CD14-positive monocyte (primary cell): ENCODE data around the gene CNTNAP2. TPM values are rescaled to one million over a fixed set of nuclear protein-coding genes. Genes with fewer than 3 reads are reported as not detected.

Experiments
- DNase-seq, 3 donors: peaks; one replicate each; pipeline ENCODE4 v3.0.0-alpha.2; 2011 to 2022
- H2AFZ ChIP-seq: 2 replicates; pipeline ENCODE4 v1.6.0; 2012; ENCODE audit warnings: mild to moderate bottlenecking, low read depth, low read length, inconsistent platforms; ENCODE audit not compliant: insufficient read depth, poor library complexity, severe bottlenecking
- H3K27ac ChIP-seq, 2 donors: 1 replicate in 1 of 2; 2 replicates in 1 of 2; pipeline ENCODE4 v1.5.1; 2012 to 2013; ENCODE audit warnings: low read length in 2 of 2, control low read depth in 1 of 2, inconsistent platforms in 1 of 2, low read depth in 1 of 2, mild to moderate bottlenecking in 1 of 2
- H3K27me3 ChIP-seq, 2 donors: one replicate each; pipeline versions ENCODE4 v1.6.0 to v1.6.1; 2011 to 2013; ENCODE audit warnings: low read length in 2 of 2; ENCODE audit not compliant: control insufficient read depth in 2 of 2, insufficient read depth in 2 of 2
- H3K36me3 ChIP-seq, 2 donors: replicated peaks in 1 of 2; 1 replicate in 1 of 2; 2 replicates in 1 of 2; pipeline versions ENCODE4 v1.5.1 to v1.6.1; 2012 to 2013; ENCODE audit warnings: low read length in 2 of 2, control low read depth in 1 of 2, inconsistent platforms in 1 of 2, mild to moderate bottlenecking in 1 of 2; ENCODE audit not compliant: insufficient read depth in 2 of 2, control insufficient read depth in 1 of 2
- H3K4me1 ChIP-seq, 2 donors: 1 replicate in 1 of 2; 2 replicates in 1 of 2; pipeline versions ENCODE4 v1.5.1 to v1.6.1; 2012 to 2013; ENCODE audit warnings: low read length in 2 of 2, control low read depth in 1 of 2, inconsistent platforms in 1 of 2, mild to moderate bottlenecking in 1 of 2, moderate library complexity in 1 of 2; ENCODE audit not compliant: insufficient read depth in 2 of 2, control insufficient read depth in 1 of 2
- H3K4me2 ChIP-seq: replicated peaks from 2 replicates; pipeline ENCODE3; 2012; ENCODE audit warnings: low read length, moderate library complexity, mild to moderate bottlenecking; ENCODE audit not compliant: poor library complexity, severe bottlenecking; ENCODE audit errors: extremely low read depth
- H3K4me3 ChIP-seq, 3 experiments: fragments of 200-600 bp in 1 of 3; sonication (generic) in 1 of 3; replicated peaks in 1 of 3; 1 replicate in 2 of 3; 2 replicates in 1 of 3; pipeline ENCODE4 v1.5.1; 2011 to 2013; ENCODE audit warnings: low read length in 3 of 3, mild to moderate bottlenecking in 3 of 3, control low read depth in 2 of 3, low read depth in 2 of 3, inconsistent platforms in 1 of 3, moderate library complexity in 1 of 3
- H3K79me2 ChIP-seq: 2 replicates; pipeline ENCODE4 v1.6.0; 2012; ENCODE audit warnings: mild to moderate bottlenecking, control low read depth, inconsistent platforms, low read length, moderate library complexity; ENCODE audit not compliant: insufficient read depth
- H3K9ac ChIP-seq: 2 replicates; pipeline ENCODE4 v1.6.0; 2017; ENCODE audit warnings: low read length, mild to moderate bottlenecking; ENCODE audit not compliant: insufficient read depth, poor library complexity, severe bottlenecking
- H3K9me3 ChIP-seq, 2 donors: replicated peaks in 1 of 2; 1 replicate in 1 of 2; 2 replicates in 1 of 2; pipeline versions ENCODE4 v1.5.1 to v1.6.1; 2012 to 2013; ENCODE audit warnings: low read length in 2 of 2, control low read depth in 1 of 2; ENCODE audit not compliant: control insufficient read depth in 1 of 2, insufficient read depth in 1 of 2
- H4K20me1 ChIP-seq: 2 replicates; pipeline ENCODE4 v1.6.0; 2012; ENCODE audit warnings: mild to moderate bottlenecking, low read length, control low read depth, moderate library complexity; ENCODE audit not compliant: insufficient read depth
- H3K27ac Mint-ChIP-seq, 7 donors: one replicate each; pipeline ENCODE4 v1.8.0; 2020; ENCODE audit warnings: mild to moderate bottlenecking in 7 of 7, mixed read lengths in 7 of 7, moderate library complexity in 6 of 7, inconsistent platforms in 2 of 7
- H3K27me3 Mint-ChIP-seq, 3 donors: one replicate each; pipeline ENCODE4 v1.8.0; 2021 to 2022; ENCODE audit warnings: low read depth in 3 of 3, mild to moderate bottlenecking in 3 of 3, mixed read lengths in 3 of 3, moderate library complexity in 3 of 3, inconsistent platforms in 1 of 3
- H3K36me3 Mint-ChIP-seq, 2 donors: one replicate each; pipeline ENCODE4 v1.8.0; 2020; ENCODE audit warnings: mixed read lengths in 2 of 2, inconsistent platforms in 1 of 2, mild to moderate bottlenecking in 1 of 2
- H3K4me1 Mint-ChIP-seq: one replicate; pipeline ENCODE4 v1.8.0; 2020; ENCODE audit warnings: mild to moderate bottlenecking, mixed read lengths
- H3K4me3 Mint-ChIP-seq, 2 donors: one replicate each; pipeline ENCODE4 v1.8.0; 2020; ENCODE audit warnings: mild to moderate bottlenecking in 2 of 2, mixed read lengths in 2 of 2, moderate library complexity in 1 of 2
- H3K9me3 Mint-ChIP-seq, 7 donors: one replicate each; pipeline ENCODE4 v1.8.0; 2020 to 2022; ENCODE audit warnings: mixed read lengths in 7 of 7, mild to moderate bottlenecking in 6 of 7, moderate library complexity in 6 of 7, inconsistent platforms in 2 of 7
- WGBS: methylation state at CpG from one replicate; pipeline ENCODE4 v1.1.5; 2013; ENCODE audit warnings: missing lambda C conversion rate; ENCODE audit not compliant: insufficient coverage; 5-methylcytosine and 5-hydroxymethylcytosine counted together
- intact Hi-C, 2 donors: fragments of 100-400 bp; cut with micrococcal nuclease; formaldehyde crosslinking; loops; one replicate each; pipeline versions ENCODE4 v1.15.0 to v1.15.1; 2023
- polyA plus RNA-seq, 3 donors: library from polyadenylated mRNA; depleted of rRNA in 1 of 3; unstranded in 2 of 3; stranded (reverse) in 1 of 3; fragments of 300-500 nt in 2 of 3; fragments of >200 nt in 1 of 3; fragmentation: Illumina TruSeq in 2 of 3; gene quantifications; 1 replicate in 2 of 3; 2 replicates in 1 of 3; pipeline ENCODE4 v1.2.3, GENCODE V29; 2012 to 2021
- TF ChIP-seq, protein P1 (sequence below): fragments of 200-600 bp; IDR thresholded peaks from one replicate; pipeline ENCODE4 v1.8.0; 2022; ENCODE audit warnings: antibody characterized with exemption, mild to moderate bottlenecking

CNTNAP2 gene
- polyA plus RNA-seq, 3 donors: 0.01 TPM; not detected in 2

DNA sequence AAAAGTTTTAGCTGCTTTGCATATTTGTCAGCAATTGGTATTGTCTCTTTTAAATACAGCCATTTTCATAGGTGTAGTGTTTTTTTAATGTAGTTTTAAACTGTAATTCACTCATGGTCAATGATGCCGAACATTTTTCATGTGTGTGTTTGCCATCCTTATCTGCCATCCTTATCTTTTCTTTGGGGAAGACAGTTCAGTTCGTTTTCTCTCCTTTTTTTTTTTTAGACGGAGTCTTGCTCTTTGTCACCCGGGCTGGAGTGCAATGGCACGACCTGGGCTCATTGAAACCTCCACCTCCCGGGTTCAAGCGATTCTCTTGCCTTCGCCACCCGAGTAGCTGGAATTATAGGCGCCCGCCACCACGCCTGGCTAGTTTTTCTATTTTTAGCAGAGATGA, 545.3 kb downstream of the CNTNAP2 start:
- no peak for DNase-seq
- Mint-ChIP-seq H3K36me3 (no peaks in the 10 kb centered on the region), H3K27ac (no peak overlapping the region), H3K27me3 (peaks cover 0 to 1% (median 0%) of the 10 kb centered on the region in 3 donors), H3K4me3 (no peak overlapping the region), H3K9me3 (peaks cover 0 to 5% (median 2%) of the 10 kb centered on the region in 7 donors), H3K4me1 (no peaks in the 10 kb centered on the region)
- Histone ChIP-seq H4K20me1 (no peaks in the 10 kb centered on the region), H3K9ac (no peak overlapping the region), H3K36me3 (no peaks in the 10 kb centered on the region), H3K4me3 (no peak overlapping the region), H3K79me2 (no peaks in the 10 kb centered on the region), H3K9me3 (no peaks in the 10 kb centered on the region), H3K4me1 (no peaks in the 10 kb centered on the region), H3K4me2 (no peak overlapping the region), H3K27me3 (no peaks in the 10 kb centered on the region), H2AFZ (no peak overlapping the region), H3K27ac (no peak overlapping the region)
- WGBS: 85% methylated on average over 11 of the region's 12 CpGs
- TF ChIP-seq, protein P1, sequence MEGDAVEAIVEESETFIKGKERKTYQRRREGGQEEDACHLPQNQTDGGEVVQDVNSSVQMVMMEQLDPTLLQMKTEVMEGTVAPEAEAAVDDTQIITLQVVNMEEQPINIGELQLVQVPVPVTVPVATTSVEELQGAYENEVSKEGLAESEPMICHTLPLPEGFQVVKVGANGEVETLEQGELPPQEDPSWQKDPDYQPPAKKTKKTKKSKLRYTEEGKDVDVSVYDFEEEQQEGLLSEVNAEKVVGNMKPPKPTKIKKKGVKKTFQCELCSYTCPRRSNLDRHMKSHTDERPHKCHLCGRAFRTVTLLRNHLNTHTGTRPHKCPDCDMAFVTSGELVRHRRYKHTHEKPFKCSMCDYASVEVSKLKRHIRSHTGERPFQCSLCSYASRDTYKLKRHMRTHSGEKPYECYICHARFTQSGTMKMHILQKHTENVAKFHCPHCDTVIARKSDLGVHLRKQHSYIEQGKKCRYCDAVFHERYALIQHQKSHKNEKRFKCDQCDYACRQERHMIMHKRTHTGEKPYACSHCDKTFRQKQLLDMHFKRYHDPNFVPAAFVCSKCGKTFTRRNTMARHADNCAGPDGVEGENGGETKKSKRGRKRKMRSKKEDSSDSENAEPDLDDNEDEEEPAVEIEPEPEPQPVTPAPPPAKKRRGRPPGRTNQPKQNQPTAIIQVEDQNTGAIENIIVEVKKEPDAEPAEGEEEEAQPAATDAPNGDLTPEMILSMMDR: no peak
- intact Hi-C loops: no loop called here

- TF ChIP-seq, protein P1: no peak
- Histone ChIP-seq H3K9me3 (no peaks in the 10 kb centered on the region), H3K4me2 (no peak overlapping the region), H3K9ac (no peak overlapping the region), H3K36me3 (no peaks in the 10 kb centered on the region), H2AFZ (no peak overlapping the region), H3K4me3 (no peak overlapping the region), H3K79me2 (no peaks in the 10 kb centered on the region), H3K27ac (no peak overlapping the region), H3K27me3 (no peaks in the 10 kb centered on the region), H3K4me1 (no peaks in the 10 kb centered on the region), H4K20me1 (no peaks in the 10 kb centered on the region)
- Mint-ChIP-seq H3K4me1 (no peaks in the 10 kb centered on the region), H3K27ac (no peak overlapping the region), H3K27me3 (no peaks in the 10 kb centered on the region), H3K36me3 (no peaks in the 10 kb centered on the region), H3K9me3 (peaks cover 2 to 9% (median 2%) of the 10 kb centered on the region in 7 donors), H3K4me3 (no peak overlapping the region)
- no peak for DNase-seq
- intact Hi-C loops: no loop called here
- WGBS: 97% methylated on average over 5 of the region's 12 CpGs
Measured at GRCh38 chr7:146665023-146665422, 548.4 kb downstream of the CNTNAP2 start.
